ENCODE results near the gene NOVA1.

NOVA1 gene, protein sequence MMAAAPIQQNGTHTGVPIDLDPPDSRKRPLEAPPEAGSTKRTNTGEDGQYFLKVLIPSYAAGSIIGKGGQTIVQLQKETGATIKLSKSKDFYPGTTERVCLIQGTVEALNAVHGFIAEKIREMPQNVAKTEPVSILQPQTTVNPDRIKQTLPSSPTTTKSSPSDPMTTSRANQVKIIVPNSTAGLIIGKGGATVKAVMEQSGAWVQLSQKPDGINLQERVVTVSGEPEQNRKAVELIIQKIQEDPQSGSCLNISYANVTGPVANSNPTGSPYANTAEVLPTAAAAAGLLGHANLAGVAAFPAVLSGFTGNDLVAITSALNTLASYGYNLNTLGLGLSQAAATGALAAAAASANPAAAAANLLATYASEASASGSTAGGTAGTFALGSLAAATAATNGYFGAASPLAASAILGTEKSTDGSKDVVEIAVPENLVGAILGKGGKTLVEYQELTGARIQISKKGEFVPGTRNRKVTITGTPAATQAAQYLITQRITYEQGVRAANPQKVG

DNA sequence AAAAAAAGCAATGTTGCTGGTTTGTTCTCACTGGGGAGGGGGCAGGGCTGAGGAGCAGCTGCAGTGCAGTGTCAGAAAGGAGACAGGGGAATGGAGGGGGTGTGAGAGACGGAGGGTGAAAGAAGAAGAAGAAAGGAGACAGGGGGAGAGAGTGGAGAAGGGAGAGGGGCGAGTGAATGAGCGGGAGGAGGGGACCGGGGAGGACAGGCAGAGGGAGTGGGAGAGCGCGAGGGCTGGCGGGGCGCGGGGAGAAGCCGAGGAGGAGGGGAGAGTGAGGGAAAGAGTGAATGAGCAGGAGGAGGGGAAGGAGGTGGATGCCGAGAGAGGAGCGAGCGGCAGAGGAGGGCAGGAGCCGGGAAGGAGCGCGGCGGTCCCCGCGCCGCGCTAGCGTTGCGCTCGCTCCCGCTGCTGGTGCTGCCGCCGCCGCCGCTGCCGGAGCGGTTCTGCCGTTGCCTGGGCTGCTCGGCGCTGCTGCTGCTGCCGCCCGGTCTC lies at the start of gene NOVA1:
NOVA1 (minus strand) TSS at position 445 of the 492 bp plus-strand sequence. CDS start 597 bp downstream, outside the sequence.
- no peak for TF ChIP-seq GATA3 (IDR thresholded peaks at IDR 0.05; ENCODE audit: low read depth, low read length)
- TF ChIP-seq GATA2 (IDR thresholded peaks at IDR 0.05; ENCODE audit: low read depth, low read length): no peak

DNA sequence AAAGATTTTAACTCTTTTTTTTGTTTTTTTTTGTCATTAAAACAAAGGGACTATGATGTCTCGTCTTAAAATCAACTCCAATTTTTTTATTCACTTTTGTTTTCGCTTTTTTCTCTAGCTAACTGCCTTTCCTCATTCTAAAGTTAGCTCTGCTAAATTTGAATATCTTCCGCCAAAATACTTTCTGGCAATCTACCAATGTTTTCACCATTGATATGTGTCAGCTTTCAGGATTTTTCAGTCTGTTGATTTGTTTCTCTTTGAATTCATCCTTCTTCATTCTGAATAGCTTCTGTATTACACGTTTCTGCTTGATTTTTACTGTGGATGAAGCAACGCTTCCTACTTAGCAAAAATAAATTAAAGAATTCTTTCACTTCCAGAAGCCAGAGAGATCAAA lies 38.7 kb upstream of the NOVA1 start:
- TF ChIP-seq GATA3 (IDR thresholded peaks at IDR 0.05; ENCODE audit: low read depth, low read length): no peak
- no peak for TF ChIP-seq GATA2 (IDR thresholded peaks at IDR 0.05; ENCODE audit: low read depth, low read length)

DNA sequence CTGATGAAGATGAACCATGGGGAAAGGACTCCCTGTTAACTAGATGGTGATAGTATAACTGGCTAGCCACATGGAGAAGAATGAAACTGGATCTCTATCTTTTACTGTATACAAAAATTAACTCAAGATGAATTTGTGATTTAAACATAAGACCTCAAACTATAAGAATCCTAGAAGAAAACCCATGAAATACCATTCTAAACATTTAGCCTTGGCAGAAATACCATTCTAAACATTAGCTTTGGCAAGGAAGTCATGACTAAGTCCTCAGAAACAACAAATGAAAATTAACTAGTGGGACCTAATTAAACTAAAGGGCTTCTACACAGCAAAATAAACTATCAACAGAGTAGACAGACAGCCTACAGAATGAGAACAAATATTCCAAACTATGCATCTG lies 28.4 kb upstream of the NOVA1 start:
- TF ChIP-seq GATA2 (IDR thresholded peaks at IDR 0.05; ENCODE audit: low read depth, low read length) (no peak), GATA3 (IDR thresholded peaks at IDR 0.05; ENCODE audit: low read depth, low read length) (no peak)

DNA sequence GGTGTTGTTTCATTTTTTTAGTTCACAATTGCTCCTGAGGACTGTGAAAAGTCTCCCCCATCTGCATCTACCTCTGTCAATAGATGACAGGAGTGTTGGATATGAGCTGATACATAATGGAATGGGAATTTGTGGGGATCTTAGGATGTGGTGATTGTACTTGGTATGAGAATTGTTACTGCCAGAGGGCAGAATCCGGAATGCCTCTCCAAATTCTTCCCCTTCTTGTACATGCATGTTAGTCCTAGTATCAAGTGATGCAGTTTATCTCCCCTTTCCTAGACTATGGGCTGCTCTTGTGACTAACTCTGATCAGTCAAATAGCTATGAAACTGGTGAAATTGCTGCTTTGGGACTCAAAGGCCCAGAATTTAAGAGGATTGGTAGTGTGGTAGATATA lies 24.8 kb upstream of the NOVA1 start:
- TF ChIP-seq GATA2 (IDR thresholded peaks at IDR 0.05; ENCODE audit: low read depth, low read length) (no peak), GATA3 (IDR thresholded peaks at IDR 0.05; ENCODE audit: low read depth, low read length) (no peak)

DNA sequence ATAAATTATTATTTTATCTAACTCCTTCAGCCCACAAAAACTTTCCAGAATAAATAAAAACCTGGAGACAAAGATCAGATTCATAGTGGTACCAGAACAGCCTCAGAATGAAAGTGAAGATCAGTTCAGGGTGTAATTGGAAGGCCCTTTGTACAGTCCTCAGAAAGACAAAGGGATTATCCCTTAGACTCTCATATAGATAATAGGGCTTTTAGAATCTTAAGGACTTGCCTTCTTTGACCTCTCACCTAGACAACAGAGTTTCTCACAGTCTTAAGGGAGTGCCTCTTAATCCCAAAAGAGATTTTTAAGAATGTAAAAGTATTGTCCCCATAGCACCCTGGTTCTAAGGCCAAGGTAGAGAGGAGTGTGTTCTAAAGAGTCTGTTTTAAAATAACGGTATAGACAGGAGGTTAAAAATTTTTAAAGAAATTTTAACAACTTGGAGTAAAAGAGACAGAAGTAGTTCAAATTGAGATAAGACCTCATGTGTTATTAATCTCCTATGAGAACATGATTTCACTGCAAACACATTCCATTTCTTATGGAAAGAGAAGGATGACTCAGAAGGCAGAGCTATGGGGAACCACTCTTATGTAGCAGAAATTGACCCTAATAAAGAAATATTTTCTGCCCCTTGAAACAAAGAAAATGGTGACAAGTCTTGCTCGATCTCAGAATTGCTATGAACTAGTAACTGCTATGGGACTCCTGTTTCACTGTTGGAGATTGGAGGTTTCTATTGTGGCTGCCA lies 24.2 kb upstream of the NOVA1 start:
- TF ChIP-seq GATA3 (IDR thresholded peaks at IDR 0.05; ENCODE audit: low read depth, low read length) (no peak), GATA2 (IDR thresholded peaks at IDR 0.05; ENCODE audit: low read depth, low read length) (no peak)

DNA sequence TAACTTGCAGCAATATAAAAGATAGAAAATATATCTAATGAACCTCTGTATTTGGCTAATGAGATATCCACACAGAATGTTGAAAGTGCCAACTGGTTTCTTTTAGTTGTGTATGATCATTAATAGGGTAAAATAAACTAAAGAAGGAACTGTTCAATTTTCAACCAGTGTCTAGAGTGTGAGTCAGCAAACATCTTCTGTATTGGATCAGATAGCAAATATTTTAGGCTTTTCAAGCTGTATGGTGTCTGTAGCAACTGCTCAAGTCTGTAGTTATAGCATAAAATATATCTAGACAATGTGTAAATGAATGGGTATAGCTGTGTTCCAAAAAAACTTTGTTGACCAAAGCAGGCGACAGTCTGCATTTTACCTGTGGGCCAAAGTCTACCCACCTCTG lies 23.5 kb upstream of the NOVA1 start:
- TF ChIP-seq GATA2 (IDR thresholded peaks at IDR 0.05; ENCODE audit: low read depth, low read length) (no peak), GATA3 (IDR thresholded peaks at IDR 0.05; ENCODE audit: low read depth, low read length) (no peak)

DNA sequence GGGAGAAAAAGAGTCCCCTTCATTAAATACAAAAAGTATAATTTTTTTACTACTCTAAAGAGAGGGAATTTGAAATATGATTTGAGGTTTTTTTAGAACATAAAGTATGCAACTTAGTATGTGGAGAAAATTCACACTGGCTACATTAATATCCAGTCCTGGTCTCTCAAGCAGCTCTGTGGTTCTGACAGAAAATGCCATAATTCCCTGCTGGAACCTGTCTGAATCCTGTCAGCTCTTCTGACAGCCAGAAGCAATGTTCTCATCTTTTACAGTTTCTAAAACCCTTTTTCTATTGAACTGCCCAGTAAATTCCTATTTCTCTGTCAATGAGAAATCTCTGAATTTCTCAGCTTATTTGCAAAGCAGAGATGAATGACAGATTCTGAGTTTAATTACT lies 13.4 kb upstream of the NOVA1 start:
- TF ChIP-seq GATA2 (IDR thresholded peaks at IDR 0.05; ENCODE audit: low read depth, low read length): no peak
- TF ChIP-seq GATA3 (IDR thresholded peaks at IDR 0.05; ENCODE audit: low read depth, low read length): no peak

DNA sequence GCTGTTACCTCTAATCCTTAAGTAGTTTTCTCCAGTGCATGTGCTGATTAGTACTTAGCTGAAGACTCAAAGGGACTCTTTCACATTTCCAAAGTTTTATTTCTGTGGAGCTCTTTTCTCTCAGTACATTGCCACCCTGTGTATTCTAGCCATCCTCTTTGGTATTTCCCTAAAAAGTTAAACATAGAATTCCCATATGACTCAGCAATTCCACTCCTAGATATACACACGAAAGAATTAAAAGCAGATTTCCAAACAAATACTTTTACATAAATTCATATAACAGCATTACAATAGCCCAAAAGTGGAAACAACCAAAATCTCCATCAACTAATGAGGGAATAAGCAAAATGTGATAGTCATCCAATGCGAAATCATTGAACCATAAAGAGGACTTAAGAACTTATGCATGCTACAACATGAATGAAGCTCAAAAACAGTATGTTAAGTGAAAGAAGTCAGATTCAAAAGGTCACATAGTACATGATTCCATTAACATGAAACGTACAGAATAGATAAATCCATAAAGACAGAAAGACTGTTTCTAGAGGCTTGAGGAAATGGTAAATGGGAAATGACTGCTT lies 9.0 kb upstream of the NOVA1 start:
- TF ChIP-seq GATA3 (IDR thresholded peaks at IDR 0.05; ENCODE audit: low read depth, low read length): no peak
- no peak for TF ChIP-seq GATA2 (IDR thresholded peaks at IDR 0.05; ENCODE audit: low read depth, low read length)

DNA sequence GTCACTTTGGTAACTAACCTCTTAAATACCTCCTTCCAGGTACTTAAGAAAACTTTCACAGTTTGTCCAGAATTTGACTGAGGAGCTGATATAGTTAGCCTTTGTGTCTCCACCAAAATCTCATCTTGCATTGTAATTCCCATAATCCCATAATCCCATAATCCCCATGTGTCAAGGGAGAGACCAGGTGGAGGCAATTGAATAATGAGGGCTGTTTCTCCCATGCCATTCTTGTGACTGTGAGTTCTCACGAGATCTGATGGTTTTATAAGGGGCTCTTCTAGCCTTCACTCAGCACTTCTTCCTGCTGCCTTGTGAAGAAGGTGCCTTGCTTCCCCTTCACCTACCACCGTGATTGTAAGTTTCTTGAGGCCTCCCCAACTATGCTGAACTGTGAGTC lies 7.8 kb upstream of the NOVA1 start:
- TF ChIP-seq GATA2 (IDR thresholded peaks at IDR 0.05; ENCODE audit: low read depth, low read length) (no peak), GATA3 (IDR thresholded peaks at IDR 0.05; ENCODE audit: low read depth, low read length) (no peak)

DNA sequence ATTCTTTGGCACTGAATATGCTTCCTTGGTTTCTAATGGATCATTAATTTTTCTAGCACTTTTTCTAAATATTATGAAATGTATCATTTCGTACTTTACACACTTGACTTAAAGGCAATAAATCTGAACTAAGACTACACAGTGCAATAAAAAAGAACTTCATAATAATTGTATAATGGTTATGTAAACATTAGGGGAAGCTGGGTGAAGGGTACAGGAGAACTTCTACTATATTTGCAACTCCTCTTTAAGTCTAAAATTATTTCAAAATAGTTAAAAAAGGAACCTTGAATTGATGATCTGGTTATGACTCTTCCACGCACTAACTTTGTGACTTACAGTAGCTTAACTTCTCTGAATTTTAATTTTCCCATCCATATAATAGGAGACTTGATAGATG lies 5.1 kb upstream of the NOVA1 start:
- TF ChIP-seq GATA3 (IDR thresholded peaks at IDR 0.05; ENCODE audit: low read depth, low read length) (no peak), GATA2 (IDR thresholded peaks at IDR 0.05; ENCODE audit: low read depth, low read length) (no peak)

DNA sequence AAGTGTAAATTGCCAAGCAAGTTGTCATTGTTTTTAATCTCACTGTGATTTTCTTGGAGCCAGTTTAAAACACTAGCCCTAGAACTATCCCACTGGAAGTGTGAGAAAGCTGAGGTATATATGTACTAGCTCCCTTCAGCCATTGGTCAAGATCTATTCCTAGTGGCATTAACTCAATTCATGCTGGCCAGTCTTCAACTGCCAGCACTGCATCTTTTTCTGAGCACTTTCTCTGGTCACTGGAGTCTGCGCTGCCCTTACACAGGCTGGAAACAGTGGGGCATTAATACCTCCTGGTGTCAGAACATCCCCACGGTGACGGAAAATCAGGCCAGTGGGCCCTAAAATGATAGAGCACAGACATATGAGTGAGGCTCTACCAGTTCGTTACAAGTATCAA lies 4.0 kb upstream of the NOVA1 start:
- TF ChIP-seq GATA2 (IDR thresholded peaks at IDR 0.05; ENCODE audit: low read depth, low read length): no peak
- no peak for TF ChIP-seq GATA3 (IDR thresholded peaks at IDR 0.05; ENCODE audit: low read depth, low read length)

DNA sequence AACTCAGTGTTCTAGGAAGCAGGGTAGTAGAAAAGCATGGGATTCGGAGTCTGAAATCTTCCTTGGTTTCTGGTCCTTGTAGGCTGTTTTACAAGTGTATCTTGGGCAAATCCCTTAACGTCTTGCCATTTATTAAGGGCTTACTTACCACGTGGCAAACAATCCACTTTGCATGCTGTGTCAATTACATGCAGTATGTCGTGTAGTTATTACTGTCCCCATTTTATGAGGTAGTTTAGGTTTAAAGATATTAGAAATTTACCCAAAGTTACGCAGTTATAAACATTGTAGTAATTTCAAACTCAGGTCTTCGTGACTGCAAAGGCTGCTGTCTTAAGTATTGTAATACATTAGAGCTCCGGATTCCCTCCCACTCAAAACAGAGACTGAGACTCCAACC lies 1.5 kb upstream of the NOVA1 start:
- no peak for TF ChIP-seq GATA2 (IDR thresholded peaks at IDR 0.05; ENCODE audit: low read depth, low read length)
- no peak for TF ChIP-seq GATA3 (IDR thresholded peaks at IDR 0.05; ENCODE audit: low read depth, low read length)

DNA sequence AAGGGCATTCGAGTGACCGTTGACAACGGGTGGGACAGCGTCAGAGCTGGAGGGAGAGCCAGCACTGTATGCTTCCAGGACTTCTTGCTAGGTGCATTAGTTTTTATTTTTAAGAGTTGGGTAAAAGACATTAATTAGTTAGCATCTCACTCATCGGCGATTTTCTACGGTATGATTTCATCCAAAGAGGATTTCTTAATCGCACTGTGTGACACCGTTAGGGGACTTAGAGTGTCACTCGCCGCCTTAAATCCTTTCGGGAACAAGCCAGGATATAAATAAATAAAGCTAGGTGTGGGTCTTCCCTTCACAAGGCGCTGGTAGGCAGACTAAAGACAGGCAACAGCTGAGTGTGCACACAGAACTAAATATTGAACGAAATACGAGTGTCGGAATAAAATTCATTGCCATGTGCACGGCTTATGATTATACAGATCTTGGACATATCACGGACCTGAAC lies 869 bp upstream of the NOVA1 start:
- no peak for TF ChIP-seq GATA2 (IDR thresholded peaks at IDR 0.05; ENCODE audit: low read depth, low read length)
- TF ChIP-seq GATA3 (IDR thresholded peaks at IDR 0.05; ENCODE audit: low read depth, low read length): no peak

DNA sequence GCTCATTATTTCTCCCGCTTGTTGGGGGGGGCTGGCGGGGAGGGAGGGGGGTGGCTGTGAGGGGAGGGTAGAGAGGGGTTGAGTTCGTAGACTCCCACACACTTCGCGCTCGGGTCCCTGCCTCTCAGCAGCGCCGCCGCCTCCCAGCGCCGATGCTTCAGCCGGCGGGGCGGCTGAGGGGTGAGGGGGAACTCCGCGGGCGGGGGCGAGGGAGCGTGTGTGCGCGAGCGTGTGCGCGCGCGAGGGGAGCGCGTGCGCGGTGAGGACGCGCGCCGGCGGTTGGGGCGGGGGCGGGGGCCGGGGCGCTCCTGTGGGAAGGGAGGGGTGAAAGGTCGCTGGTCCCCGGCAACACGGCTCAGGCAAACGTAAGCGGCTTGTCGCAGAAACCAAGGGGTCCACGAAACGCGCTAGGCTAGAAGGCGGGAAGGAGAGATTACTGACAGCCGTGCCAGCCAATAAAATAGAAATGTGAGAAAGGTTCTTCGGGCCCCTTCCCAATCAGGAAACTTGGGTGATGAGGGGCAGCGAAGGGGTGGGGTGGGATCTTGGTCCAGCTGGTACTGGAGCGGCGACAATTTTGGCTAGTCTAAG lies 343 bp upstream of the NOVA1 start:
- no peak for TF ChIP-seq GATA2 (IDR thresholded peaks at IDR 0.05; ENCODE audit: low read depth, low read length)
- TF ChIP-seq GATA3 (IDR thresholded peaks at IDR 0.05; ENCODE audit: low read depth, low read length): no peak
